Liver (tissue), 3 donors: Measurements from ENCODE around the gene INO80B.
"Not testable (repeated sequence)": the region's sequence is repeated elsewhere in the genome, so short reads cannot be mapped to it uniquely, and the experiment has no call there.

ENCODE experiments used
- EGR1 ChIP-seq, 2 donors: IDR thresholded peaks; 2 replicates each; pipeline ENCODE4 v1.6.1; 2016 to 2018; ENCODE audit warnings: antibody characterized with exemption in 2 of 2, low read depth in 2 of 2
- FOXA1 ChIP-seq: IDR thresholded peaks from 2 replicates; pipeline ENCODE4 v1.6.1; 2016; ENCODE audit warnings: antibody characterized with exemption
- HNF4A ChIP-seq, 2 donors: conservative IDR thresholded peaks; 2 replicates each; pipeline ENCODE4 v1.6.1; 2016; ENCODE audit warnings: antibody characterized with exemption in 2 of 2, mild to moderate bottlenecking in 2 of 2
- JUND ChIP-seq, 2 donors: IDR thresholded peaks; 2 replicates each; pipeline ENCODE4 v1.6.1; 2016; ENCODE audit warnings: antibody characterized with exemption in 2 of 2
- REST ChIP-seq: IDR thresholded peaks from 2 replicates; pipeline ENCODE4 v1.6.1; 2016; ENCODE audit warnings: antibody characterized with exemption, mild to moderate bottlenecking
- RXRA ChIP-seq, 2 donors: IDR thresholded peaks; 2 replicates each; pipeline ENCODE4 v1.6.1; 2017 to 2018; ENCODE audit warnings: antibody characterized with exemption in 2 of 2, mild to moderate bottlenecking in 1 of 2
- TAF1 ChIP-seq: conservative IDR thresholded peaks from 2 replicates; pipeline ENCODE4 v1.6.1; 2016; ENCODE audit warnings: antibody characterized with exemption, mild to moderate bottlenecking
- YY1 ChIP-seq: IDR thresholded peaks from 2 replicates; pipeline ENCODE4 v1.6.1; 2016; ENCODE audit warnings: antibody characterized with exemption, mild to moderate bottlenecking
- TF ChIP-seq, protein P1 (sequence below): fragments of 150-350 bp; IDR thresholded peaks from 2 replicates; pipeline ENCODE4 v1.5.1; 2017; ENCODE audit warnings: improper control_type of control experiment, low read depth, low read length; ENCODE audit not compliant: missing input control
- TF ChIP-seq, protein P2 (sequence below): IDR thresholded peaks from 2 replicates; pipeline ENCODE4 v1.6.1; 2016; ENCODE audit warnings: antibody characterized with exemption
- donor health status: healthy.
- donor health status: healthy.

- not testable (repeated sequence) for TF ChIP-seq JUND (IDR thresholded peaks at IDR 0.05); REST; RXRA (IDR thresholded peaks at IDR 0.05); TAF1; EGR1 (IDR thresholded peaks at IDR 0.05; ENCODE audit: low read depth in 2 of 2); YY1; FOXA1; HNF4A (conservative IDR thresholded peaks at IDR 0.05)
- TF ChIP-seq, protein P1, sequence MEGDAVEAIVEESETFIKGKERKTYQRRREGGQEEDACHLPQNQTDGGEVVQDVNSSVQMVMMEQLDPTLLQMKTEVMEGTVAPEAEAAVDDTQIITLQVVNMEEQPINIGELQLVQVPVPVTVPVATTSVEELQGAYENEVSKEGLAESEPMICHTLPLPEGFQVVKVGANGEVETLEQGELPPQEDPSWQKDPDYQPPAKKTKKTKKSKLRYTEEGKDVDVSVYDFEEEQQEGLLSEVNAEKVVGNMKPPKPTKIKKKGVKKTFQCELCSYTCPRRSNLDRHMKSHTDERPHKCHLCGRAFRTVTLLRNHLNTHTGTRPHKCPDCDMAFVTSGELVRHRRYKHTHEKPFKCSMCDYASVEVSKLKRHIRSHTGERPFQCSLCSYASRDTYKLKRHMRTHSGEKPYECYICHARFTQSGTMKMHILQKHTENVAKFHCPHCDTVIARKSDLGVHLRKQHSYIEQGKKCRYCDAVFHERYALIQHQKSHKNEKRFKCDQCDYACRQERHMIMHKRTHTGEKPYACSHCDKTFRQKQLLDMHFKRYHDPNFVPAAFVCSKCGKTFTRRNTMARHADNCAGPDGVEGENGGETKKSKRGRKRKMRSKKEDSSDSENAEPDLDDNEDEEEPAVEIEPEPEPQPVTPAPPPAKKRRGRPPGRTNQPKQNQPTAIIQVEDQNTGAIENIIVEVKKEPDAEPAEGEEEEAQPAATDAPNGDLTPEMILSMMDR: not testable (repeated sequence)
- TF ChIP-seq, protein P2, sequence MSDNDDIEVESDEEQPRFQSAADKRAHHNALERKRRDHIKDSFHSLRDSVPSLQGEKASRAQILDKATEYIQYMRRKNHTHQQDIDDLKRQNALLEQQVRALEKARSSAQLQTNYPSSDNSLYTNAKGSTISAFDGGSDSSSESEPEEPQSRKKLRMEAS: not testable (repeated sequence)
Observed at GRCh38 chr2:74483675-74484164, 28.8 kb downstream of the INO80B start.
